GM19239 (cell line): ENCODE data around the gene ELANE.
"Not testable (repeated sequence)": the region's sequence is repeated elsewhere in the genome, so short reads cannot be mapped to it uniquely, and the experiment has no call there.

Experiments used
- DNase-seq: peaks from one replicate; pipeline ENCODE4 v3.0.0; 2011; ENCODE audit warnings: low spot score; ENCODE audit not compliant: insufficient read length
- FAIRE-seq: peaks from 2 replicates; lab custom pipeline; 2011; peaks lifted over from hg19 to GRCh38; lab: Jason Lieb, UNC

Gene ELANE

DNA sequence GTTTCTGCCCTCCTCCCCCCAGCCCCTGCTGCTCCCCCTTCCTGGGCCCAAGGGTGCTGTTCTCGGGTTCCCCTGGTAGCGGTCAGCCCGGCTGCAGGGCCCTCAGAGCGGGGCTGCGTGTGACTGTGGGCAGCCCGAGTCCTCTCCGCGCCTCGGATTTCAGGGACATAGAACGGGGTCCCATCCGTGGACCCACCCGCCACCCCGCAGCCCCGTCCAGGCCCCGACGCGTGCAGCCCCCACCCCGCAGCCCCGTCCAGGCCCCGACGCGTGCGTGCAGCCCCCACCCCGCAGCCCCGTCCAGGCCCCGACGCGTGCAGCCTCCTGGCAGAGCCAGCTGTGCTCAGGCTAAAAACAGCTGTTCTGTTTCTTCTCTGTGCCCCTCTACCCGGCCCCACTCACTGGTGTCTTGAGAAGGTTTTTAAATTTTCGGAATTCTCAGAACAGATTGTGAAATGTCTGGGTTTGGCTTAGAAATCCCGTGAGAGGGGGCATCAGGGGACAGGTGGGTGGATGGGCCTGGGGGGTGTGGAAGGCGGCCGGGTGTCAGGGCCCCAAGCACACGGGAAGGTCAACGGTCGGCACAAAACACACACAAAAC lies 16.8 kb upstream of the ELANE start:
- no peak for FAIRE-seq
- DNase-seq, result no peak

DNA sequence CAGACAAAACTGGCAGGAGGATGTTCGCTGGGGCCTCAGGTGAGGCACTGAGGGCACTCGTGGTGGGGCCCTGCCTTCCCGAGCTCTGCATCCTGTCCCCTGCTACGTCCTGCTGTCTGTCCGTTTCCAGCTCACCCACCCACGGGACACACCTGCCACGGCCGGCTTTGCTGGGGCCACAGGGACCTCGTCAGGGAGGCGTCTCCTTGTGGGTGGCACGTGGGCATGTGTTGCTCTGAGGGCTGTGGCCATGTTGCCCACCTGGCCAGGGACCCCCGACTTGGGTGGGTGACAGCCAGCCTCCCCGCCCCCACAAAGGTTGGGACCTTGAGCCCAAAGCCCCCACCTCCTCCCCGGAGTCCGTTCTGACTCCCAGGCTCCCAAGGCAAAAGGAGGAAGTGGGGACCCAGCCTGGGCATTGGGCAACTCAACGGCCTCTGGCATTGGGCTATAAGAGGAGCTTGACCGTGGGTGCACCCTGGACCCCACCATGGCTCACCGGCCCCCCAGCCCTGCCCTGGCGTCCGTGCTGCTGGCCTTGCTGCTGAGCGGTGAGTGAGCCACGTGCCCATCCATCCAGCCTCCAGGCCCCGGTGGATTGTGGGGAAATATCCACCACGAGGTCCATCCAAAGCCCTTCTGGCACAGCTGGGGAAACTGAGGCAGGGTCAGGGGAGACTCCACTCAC lies 11.4 kb upstream of the ELANE start, which contains the start of gene PRTN3:
Gene PRTN3 (plus strand): TSS at position 481 of the 688 bp plus-strand sequence. CDS start 10 bp downstream, at position 491.
- FAIRE-seq (no peak), DNase-seq (no peak)

DNA sequence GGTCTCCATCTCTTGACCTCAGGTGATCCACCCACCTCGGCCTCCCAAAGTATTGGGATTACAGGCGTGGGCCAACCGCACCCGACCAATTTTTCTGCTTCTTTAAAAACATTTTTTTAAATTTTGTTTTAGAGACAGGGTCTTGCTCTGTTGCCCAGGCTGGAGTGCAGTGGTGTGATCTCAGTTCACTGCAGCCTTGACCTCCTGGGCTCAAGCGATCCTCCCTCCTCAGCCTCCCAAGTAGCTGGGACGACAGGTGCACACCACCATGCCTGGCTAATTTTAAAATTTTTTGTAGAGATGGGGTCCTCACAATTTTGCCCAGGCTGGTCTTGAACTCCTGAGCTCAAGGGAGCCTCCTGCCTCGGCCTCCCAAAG lies 9.3 kb upstream of the ELANE start:
- not testable (repeated sequence) for FAIRE-seq, DNase-seq

DNA sequence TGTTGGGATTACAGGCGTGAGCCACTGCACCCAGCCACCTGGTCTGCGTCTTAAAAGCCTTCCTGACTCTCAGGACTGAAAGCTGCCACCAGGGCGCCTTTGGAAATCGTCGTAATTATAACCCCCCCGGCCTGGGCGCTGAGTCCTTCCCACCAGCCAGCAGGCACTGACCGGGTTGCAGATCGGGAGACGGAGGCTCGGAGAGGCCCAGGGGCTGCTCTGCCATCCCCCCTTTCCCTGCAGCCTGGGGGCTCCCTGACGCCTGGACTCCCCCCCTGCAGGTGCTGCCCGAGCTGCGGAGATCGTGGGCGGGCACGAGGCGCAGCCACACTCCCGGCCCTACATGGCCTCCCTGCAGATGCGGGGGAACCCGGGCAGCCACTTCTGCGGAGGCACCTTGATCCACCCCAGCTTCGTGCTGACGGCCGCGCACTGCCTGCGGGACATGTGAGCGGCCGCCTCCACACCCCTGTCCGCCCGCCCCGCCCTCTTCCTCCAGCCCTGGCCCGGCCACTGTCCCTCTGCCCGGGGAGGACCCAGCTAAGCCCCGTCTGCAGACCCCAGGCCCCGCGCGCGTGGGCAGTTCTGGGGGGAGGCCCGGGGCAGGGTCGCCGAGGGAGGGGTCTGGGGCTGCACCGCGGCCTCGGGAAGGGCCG lies 8.8 kb upstream of the ELANE start:
- no peak for DNase-seq

DNA sequence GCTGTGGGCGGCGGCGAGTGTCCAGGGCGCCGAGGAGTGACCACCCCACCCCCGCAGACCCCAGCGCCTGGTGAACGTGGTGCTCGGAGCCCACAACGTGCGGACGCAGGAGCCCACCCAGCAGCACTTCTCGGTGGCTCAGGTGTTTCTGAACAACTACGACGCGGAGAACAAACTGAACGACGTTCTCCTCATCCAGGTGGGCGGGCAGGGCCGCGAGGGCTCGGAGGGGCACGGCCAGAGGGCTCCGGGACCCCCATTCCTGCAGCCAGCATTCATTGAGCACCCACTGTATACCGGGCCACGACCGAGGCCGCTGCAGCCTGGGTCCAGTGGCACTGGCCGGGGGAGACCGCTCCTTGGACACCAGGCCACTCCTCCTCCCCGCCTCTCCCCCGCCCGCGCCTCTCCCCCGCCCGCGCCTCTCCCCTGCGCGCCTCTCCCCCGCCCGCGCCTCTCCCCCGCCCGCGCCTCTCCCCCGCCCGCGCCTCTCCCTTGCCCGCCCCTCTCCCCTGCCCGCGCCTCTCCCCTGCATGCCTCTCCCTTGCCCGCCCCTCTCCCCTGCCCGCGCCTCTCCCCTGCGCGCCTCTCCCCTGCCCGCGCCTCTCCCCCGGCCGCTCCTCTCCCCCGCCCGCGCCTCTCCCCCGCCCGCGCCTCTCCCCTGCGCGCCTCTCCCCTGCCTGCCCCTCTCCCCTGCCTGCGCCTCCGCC lies 8.1 kb upstream of the ELANE start:
- DNase-seq (no peak), FAIRE-seq (no peak)

More for the DNA sequence above, 8.8 kb upstream of the ELANE start:
- FAIRE-seq, result no peak

DNA sequence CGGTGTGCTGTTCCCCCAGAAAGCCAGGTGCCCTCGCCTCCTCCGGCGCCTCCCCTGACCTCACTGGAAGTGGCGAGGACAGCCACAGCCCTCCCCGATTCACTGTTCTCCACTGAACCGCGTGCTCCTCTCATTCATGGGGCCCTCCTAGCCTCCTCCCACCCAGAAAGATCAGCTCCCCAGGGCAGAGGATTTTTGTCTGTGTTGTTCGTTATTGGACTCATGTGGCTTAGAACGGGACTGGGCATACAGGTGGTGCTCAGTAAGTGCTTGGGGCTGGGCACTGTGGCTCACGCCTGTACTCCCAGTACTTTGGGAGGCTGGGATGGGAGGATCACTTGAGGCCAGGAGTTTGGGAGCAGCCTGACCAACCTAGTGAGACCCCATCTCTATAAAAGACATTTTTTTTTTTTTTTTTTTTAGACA lies 7.5 kb upstream of the ELANE start:
- DNase-seq, result no peak
- FAIRE-seq, result no peak

DNA sequence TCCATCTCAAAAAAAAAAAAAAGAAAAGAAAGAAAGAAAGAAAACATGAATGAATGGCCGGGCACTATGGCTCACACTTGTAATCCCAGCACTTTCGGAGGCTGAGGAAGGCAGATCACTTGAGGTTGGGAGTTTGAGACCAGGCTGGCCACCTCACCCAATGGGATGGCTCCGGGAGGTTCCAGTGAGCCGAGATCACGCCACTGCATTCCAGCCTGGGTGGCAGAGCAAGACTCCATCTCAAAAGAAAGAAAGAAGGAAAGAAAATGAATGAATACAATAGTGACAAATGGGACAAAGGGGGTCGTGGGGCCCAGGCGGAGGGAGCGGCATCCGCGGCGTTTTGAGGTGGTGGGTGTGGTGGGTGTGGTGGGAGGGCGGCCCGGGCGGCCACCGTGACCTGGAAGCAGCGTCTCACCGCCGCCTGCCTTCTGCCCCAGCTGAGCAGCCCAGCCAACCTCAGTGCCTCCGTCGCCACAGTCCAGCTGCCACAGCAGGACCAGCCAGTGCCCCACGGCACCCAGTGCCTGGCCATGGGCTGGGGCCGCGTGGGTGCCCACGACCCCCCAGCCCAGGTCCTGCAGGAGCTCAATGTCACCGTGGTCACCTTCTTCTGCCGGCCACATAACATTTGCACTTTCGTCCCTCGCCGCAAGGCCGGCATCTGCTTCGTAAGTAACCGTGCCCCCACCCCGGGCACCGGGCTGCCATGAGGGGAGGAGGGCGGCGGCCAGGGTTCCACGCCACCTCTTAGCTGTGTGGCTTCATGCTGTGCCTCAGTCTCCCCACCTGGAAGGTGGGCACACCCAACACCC lies 6.2 kb upstream of the ELANE start:
- DNase-seq (no peak), FAIRE-seq (no peak)

DNA sequence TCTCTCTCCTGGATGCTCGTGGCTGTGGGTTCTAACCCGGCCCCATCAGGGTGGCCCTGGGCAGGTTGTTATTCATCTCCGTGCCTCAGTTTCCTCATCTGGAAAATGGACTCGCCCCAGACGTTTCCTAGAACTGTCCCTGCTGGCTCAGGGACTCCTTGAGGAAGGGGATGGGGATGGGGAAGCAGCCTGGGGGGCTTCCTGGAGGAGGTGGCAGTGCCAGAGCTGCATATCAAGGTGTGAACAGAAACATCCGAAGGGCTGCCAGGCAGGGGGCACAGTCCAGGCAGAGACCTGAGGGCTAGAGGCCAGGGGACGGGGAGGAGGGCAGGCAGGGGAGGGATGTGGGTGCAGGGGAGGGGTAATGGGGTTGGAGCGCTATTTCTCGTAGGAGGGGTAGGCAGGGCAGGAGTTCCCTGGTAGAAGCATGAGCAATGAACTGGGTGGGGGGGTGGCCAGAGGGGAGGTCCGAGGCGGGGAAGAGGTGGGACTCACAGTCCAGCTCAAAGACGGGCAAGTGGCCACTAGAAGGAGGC lies 3.6 kb upstream of the ELANE start:
- no peak for DNase-seq
- FAIRE-seq, result no peak

DNA sequence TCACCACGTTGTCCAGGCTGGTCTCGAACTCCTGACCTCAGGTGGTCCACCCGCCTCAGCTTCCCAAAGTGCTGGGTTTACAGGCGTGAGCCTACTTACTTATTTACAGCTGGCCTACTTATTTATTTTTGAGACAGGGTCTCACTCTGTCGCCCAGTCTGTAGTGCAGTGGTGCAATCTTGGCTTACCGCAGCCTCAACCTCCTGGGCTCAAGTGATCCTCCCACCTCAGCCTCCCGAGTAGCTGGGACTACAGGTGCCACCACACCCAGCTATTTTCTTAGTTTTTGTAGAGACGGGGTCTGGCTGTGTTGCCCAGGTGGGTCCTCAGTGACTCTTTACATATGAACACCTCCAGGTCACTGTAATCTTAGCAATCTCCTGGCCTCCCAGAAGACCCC lies 2.9 kb upstream of the ELANE start:
- FAIRE-seq, DNase-seq: not testable (repeated sequence)

DNA sequence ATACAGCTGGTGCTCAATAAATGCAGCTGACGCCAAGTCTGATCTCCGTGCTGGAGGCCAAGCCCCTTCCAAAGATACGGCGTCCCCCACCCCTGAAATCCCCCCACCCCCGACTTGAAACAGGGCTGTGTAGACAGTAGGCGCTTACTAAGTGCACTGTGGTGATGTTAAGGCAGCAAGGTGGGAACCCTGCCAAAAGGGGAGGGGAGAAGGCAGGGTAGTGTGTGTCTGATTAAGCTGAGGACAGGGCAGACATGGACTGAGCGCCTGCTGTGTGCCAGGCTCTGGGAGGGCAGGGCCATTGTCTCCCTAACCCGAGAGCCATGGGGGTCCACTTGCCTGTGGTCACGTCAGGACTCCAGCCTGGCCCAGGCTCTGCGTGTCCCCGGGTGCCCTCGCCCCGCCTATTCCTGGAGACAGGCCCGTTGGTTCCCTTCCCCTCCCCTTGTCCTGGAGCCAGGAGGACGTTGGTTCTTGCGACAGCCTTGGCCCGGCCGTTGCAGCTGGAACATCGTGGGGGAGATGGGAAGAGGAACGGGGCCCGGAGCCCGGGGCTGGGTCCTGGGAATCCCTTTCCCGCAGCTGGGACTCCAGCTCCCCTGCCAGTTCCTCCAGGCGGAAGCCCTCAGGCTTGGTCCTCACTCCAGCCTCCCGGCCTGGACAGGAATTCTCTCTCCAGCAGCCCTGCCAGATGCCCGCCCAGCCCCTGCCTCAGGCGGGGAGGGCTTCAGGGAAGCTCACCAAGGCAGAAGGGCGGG lies 1.7 kb upstream of the ELANE start:
- FAIRE-seq (no peak), DNase-seq (no peak)

DNA sequence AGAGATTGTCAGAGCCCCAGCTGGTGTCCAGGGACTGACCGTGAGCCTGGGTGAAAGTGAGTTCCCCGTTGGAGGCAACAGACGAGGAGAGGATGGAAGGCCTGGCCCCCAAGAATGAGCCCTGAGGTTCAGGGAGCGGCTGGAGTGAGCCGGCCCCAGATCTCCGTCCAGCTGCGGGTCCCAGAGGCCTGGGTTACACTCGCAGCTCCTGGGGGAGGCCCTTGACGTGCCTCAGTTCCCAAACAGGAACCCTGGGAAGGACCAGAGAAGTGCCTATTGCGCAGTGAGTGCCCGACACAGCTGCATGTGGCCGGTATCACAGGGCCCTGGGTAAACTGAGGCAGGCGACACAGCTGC lies 1.1 kb upstream of the ELANE start:
- no peak for FAIRE-seq
- DNase-seq, result no peak

DNA sequence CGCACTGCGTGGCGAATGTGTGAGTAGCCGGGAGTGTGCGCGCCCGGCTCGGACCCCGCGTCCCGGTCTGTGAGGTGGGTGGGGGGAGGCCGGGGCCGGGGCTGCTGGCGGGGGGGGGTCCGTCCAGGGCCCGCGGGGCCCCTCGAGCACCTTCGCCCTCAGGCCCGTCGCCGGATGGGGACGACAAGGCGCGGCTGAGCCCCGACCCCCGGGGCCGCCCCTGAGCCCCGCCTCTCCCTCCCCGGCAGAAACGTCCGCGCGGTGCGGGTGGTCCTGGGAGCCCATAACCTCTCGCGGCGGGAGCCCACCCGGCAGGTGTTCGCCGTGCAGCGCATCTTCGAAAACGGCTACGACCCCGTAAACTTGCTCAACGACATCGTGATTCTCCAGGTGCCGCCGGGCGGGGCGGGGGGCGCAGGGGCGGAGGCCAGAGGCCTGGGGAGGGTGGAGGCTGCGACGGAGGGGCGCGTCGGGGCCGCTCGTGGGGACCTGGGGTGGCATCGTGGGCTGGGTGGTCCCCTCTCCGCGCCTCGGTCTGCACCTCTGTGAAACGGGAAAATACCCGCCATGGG lies 997 bp downstream of the ELANE start:
- FAIRE-seq (no peak), DNase-seq (no peak)

DNA sequence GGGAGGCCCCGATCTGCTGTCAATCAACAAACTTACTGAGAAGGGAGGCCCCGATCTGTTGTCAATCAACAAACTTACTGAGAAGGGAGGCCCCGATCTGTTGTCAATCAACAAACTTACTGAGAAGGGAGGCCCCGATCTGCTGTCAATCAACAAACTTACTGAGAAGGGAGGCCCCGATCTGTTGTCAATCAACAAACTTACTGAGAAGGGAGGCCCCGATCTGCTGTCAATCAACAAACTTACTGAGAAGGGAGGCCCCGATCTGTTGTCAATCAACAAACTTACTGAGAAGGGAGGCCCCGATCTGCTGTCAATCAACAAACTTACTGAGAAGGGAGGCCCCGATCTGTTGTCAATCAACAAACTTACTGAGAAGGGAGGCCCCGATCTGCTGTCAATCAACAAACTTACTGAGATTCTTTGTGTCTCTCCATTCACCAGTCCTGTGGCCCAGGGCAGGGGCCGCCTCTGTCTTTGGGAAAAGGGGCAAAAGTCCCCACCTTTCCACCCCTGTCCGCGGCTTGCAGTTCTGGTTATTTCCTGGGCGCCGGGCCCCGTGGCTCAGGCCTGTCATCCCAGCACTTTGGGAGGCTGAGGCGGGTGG lies 1.6 kb downstream of the ELANE start:
- DNase-seq, FAIRE-seq: not testable (repeated sequence)

DNA sequence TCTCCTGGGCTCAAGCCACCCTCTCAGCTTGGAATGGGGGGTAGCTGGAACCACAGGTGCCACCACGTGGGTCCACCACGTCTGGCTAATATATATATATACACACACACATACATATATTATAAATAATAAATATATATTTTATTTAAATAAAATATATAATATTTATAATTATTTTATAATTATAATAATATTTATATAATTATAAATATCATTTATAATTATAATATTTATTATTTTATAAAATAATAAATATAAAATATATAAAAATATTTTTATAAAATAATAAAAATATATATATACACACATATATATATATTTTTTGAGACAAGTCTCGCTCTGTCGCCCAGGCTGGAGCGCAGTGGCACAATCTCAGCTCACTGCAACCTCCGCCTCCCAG lies 2.4 kb downstream of the ELANE start:
- DNase-seq, result no peak
- FAIRE-seq, result no peak

DNA sequence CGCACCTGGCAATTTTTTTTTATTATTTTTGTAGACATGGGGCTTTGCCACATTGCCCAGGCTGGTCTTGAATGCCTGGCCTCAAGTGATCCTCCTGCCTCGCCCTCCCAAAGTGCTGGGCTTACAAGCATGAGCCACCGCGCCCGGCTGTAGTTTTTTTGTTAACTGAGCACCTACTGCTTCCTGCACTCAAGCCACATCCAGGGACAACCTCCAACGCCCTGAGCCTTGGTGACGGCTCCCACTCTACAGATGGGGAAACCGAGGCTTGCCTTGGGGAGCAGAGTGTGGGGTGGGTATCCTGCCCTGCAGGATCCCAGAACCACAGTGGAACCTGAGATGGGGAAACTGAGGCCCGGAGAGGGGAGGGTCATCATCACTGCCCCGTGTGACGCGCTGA lies 3.0 kb downstream of the ELANE start:
- DNase-seq (no peak), FAIRE-seq (no peak)

DNA sequence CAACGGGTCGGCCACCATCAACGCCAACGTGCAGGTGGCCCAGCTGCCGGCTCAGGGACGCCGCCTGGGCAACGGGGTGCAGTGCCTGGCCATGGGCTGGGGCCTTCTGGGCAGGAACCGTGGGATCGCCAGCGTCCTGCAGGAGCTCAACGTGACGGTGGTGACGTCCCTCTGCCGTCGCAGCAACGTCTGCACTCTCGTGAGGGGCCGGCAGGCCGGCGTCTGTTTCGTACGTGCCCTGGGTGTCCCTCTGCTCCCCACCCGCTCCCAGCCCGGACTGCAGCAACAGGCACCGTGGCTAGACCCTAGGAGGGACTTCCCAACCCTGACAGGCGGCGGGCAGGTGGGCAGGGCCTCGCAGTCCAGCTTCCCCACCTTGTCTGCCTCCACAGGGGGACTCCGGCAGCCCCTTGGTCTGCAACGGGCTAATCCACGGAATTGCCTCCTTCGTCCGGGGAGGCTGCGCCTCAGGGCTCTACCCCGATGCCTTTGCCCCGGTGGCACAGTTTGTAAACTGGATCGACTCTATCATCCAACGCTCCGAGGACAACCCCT lies 3.5 kb downstream of the ELANE start:
- no peak for DNase-seq
- no peak for FAIRE-seq

DNA sequence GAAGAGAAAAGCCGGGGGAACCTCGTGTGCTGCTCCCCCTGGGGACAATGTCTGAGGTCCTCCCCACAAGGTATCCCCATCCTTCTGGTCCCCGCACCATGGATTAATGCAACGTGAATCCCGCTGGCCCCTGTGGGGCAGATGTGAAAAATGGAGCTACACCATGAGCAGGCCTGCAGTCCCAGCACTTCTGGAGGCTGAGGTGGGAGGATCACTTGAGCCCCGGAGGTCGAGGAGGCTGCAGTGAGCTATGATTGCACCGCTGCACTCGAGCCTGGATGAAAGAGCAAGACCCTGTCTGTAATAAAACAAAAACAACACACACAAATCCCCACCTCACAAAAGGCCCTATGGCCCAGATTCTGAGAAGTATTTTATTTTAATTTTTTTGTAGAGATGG lies 6.2 kb downstream of the ELANE start:
- FAIRE-seq (no peak), DNase-seq (no peak)
